GM21526 (cell line): ENCODE measurements around the gene PDGFD.

ENCODE experiments used
- ATAC-seq: cut with Tn5 transposase; IDR thresholded peaks from one replicate; pipeline ENCODE4 v1.9.1; 2021; ENCODE audit warnings: moderate library complexity; ENCODE audit not compliant: unreplicated experiment, low FRiP score

Gene PDGFD

DNA sequence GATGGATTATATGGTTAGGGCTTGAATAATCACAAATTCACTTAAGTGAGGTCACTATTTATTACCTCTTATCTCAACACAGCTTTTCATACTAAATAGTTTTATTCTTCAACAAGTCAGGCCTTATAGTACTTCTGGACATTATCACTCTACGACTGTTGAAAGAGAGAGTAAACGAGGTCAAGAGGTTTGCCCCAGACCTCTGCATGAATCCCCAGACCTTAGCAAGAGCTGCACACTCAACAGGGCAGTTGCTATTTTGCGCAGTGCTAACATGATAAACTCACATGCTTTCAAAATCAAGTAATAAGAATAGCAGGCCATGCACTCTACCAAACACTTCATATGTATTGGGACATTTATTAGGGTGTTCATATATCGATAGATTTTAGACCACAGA is 67.0 kb downstream of the PDGFD start:
- ATAC-seq: no peak

DNA sequence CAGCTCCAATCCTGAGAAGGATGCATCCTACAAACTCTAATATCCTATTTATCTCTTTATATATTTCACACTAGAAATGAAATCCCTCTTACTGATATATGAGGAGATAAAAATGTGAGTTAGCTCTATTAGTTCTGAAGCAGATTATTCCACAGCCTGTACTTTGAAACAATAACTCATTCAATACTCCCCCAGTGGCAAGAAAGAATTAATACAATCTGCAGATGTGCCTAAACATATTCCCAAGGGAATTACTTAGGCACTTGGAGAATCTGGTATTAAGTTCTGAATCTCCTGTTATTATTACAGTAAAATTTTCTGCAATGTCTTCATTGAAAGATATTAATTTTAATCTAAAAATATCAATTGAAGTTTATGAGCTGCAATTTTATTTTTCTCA is 68.2 kb downstream of the PDGFD start:
- no peak for ATAC-seq

GRCh38 chr11:104094576-104094975 is 69.4 kb downstream of the PDGFD start:
- no peak for ATAC-seq

DNA sequence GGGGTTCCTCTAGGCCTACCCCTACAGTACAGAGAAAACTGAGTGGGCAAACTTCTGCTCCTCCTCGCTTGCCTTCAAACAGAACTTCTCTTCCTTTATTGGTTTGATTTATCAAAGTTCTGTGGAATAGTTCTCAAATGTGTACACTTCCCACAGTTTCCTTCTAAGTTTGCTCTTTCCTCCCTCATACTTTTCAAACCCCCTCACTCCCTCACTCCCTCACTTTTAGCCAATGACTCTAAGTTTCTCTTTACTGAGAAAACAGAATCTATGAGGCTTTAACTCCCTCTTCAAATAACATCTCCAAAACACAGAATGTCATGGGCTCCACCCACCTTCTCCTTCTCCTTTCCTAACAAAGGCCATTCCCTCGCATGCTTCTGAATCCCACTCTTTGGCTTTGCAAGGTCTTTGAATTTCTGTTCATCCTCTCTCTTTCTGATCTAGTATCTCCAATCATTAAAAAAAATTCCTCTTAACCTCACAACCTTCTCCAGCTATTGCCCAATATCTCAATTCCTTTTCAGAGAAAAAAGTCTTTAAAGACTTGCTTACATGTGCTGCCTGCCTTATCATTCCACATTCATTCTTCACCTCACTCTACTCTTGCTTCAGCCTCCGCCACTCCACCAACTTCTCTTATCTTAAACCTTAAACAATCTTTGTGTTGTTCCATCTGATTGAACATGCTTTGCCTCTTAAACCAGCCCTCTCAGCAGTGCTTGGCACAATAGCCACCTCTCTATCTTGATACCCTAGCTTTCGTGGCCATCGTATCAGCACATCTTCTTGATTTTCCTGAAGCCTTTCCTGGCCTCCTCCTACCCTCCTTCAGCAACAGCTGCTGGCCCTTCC is 70.3 kb downstream of the PDGFD start:
- no peak for ATAC-seq

DNA sequence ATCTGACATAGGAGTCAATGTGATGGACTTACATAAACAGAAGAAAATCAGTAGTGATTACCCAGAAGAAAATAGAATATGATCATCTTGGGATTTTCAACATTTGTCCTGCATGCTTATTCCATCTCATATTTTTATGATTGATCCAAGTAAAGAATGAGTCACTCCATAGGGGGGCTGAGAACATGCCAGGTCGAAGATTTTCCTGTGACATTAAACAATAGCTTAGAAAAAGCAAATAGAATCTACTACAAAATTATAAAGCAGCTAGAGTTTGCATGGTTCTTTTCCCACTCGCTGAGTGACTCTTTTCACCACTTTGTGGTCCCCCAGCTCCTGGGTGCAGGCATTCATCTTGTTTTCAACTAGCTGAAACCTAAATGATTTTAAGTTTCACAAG is 71.2 kb downstream of the PDGFD start:
- ATAC-seq: no peak

GRCh38 chr11:104091281-104092096 is 72.5 kb downstream of the PDGFD start:
- ATAC-seq: no peak

DNA sequence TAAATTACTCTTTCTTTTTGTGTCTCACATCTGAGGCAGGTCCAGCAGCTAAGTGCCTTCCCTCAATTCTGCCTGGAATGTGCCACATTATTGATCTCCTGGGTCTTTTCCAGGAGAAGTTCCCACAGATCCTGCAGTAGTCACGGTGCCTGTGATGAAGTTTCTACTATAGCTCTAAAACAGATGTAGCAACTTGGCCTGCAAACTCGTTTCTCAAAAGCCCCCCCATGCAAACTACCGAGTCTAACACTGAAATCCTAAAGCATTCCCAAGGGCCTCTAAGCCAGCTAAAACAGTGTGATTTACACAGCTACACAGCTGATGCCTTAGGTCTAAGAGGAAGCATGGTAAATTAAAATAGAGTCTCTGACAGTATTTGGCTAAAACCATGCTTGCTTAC is 73.2 kb downstream of the PDGFD start:
- ATAC-seq: no peak

DNA sequence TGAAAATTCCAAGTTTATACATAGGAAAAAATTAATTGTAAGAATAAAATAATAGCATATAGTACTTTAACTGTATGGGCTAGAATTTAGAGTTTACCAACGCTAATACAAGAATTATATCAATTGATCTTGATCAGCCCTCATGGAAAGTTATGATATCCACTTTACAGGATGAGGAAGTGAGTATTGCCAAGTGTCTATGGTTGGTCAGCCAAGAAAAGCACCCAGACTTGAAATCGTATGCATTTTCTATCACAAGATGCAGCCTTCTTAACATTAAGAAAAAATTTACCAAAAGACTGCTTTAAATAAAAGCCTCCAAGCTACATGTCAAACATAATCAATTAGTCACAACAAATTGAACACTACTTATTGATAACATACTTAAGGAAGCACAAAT is 74.5 kb downstream of the PDGFD start:
- no peak for ATAC-seq

GRCh38 chr11:104086621-104087020 is 77.3 kb downstream of the PDGFD start:
- ATAC-seq: no peak

DNA sequence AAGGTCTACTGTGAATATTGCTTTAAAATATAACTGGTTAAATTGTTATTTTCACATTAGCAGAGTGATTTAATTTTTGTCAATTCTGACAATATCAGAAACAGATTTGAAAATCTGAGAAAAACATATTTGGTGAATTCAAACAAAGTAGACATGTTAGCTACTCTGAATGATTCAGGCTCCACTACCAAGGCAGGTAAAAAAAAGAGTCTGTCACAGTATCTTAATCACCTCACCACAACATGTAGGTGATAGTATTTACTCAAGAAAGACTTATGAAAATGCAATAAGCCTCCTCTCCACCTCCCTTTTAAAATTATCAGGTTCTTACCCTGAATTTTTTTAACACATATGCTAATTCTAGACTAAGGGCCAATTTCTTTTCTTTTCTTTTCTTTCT is 85.0 kb downstream of the PDGFD start:
- no peak for ATAC-seq

GRCh38 chr11:104078245-104078644 is 85.7 kb downstream of the PDGFD start:
- ATAC-seq: no peak

- no peak for ATAC-seq
These were observed 87.5 kb downstream of the PDGFD start for GRCh38 chr11:104076455-104076854.

DNA sequence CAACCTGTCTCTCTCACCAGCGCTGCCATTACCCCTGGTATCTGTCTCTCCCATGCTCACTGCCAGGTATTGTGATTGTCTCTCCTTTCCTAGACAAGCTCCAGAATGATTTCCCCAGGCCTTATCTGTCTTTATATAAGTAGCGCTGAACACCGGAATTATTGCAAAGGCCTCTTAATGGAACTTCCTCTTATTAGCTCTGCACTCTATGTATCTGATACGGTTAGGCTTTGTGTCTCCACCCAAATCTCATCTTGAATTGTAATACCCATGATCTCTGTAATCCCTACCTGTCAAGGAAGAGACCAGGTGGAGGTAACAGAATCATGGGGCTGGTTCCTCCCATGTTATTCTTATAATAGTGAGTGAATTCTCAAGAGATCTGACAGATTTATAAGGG is 88.2 kb downstream of the PDGFD start:
- ATAC-seq: no peak

DNA sequence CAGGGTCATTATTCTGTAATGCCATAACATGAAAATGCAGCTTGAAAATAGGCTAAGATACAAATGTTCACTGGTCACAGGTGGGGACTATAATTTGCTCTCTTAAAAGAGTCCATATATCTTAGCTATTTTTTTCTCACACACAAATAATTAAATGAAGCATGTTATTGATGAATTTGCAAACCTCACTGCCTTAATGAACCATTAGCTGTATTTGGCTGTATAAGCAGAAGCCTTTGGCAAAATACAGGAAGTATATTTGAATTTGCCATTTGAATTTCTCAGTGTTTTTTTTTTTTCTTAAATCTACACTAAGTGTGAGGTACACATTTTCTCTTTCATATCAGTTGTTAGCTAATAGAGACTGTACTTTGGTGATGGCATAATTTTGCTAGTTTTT is 88.9 kb downstream of the PDGFD start:
- no peak for ATAC-seq

- peak; percentile 83 for ATAC-seq
These were observed 89.8 kb downstream of the PDGFD start for GRCh38 chr11:104073950-104074705.

- ATAC-seq: no peak
These were observed 96.4 kb downstream of the PDGFD start for GRCh38 chr11:104067534-104067933.

DNA sequence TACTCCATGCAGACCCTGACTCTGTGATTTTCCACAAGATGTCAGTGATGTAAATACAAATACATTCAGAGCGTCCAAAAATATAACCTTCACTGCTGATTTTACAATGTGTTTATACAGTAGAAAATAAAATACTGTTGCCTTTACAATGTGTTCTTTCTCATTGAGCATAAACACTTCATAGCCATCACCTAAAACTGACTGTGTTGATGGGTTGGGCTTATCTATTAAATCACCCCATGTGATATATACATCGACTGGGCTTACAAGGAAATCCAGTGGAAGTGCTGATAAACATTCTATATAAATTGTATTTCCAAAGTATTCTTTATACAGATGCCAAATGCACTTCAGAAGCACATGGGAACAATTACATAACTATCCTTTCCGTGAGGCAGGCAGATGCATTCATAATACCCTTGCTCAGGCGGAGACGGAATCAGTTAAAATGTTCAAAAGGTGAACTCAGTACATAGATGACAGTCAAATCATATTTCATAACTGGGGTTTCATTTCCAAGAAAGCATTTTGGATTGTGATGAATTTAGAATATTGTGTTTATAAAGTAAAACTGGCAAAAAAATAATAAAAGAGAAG is 99.8 kb downstream of the PDGFD start:
- ATAC-seq: no peak

- no peak for ATAC-seq
These were observed 102.0 kb downstream of the PDGFD start for GRCh38 chr11:104061853-104062521.

DNA sequence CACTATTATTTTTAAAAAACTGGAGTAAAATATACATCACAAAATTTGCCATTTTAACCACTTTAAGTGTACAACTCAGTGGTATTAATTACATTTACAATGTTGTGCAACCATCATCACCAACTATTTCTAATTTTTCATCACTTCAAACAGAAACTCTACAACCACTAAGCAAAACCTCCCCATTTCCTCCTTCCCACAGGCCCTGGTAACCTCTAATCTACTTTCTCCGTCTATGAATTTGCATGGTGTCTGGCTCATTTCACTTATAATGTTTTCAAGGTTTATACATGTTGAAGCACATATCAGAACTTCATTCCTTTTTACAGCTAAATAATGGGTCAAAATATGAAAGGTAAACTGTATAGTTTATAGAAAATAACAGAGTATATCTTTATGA is 103.1 kb downstream of the PDGFD start:
- ATAC-seq: peak; percentile 74
